Hepatocyte (in vitro differentiated cells): Measurements from ENCODE around the gene NKAIN2. TPM values are rescaled to one million over a fixed set of nuclear protein-coding genes. Genes with fewer than 3 reads are reported as not detected.

ENCODE experiments used
- DNase-seq: peaks from one replicate; pipeline ENCODE4 v3.0.0-alpha.2; 2016; ENCODE audit warnings: low spot score
- H2AFZ ChIP-seq: fragments of 200-600 bp; sonication (generic); 2 replicates; pipeline ENCODE4 v1.6.0; 2016; ENCODE audit warnings: antibody characterized with exemption, mild to moderate bottlenecking
- H3K27ac ChIP-seq: fragments of 200-600 bp; sonication (generic); 2 replicates; pipeline ENCODE4 v1.5.1; 2016; ENCODE audit warnings: mild to moderate bottlenecking
- H3K27me3 ChIP-seq: fragments of 200-600 bp; sonication (generic); 2 replicates; pipeline ENCODE4 v1.6.1; 2016
- H3K36me3 ChIP-seq: fragments of 200-600 bp; sonication (generic); replicated peaks from 2 replicates; pipeline ENCODE4 v1.5.1; 2016; ENCODE audit warnings: low read depth; ENCODE audit not compliant: insufficient read depth
- H3K4me1 ChIP-seq: fragments of 200-600 bp; sonication (generic); 2 replicates; pipeline ENCODE4 v1.5.1; 2016; ENCODE audit warnings: mild to moderate bottlenecking, moderate library complexity; ENCODE audit not compliant: insufficient read depth
- H3K4me2 ChIP-seq: fragments of 200-600 bp; sonication (generic); 2 replicates; pipeline ENCODE4 v1.6.0; 2016
- H3K4me3 ChIP-seq: fragments of 200-600 bp; sonication (generic); 2 replicates; pipeline ENCODE4 v1.5.1; 2016; ENCODE audit warnings: mild to moderate bottlenecking
- H3K79me2 ChIP-seq: fragments of 200-600 bp; sonication (generic); 2 replicates; pipeline ENCODE4 v1.6.0; 2017; ENCODE audit warnings: mild to moderate bottlenecking
- H3K9me2 ChIP-seq: fragments of 200-600 bp; sonication (generic); replicated peaks from 2 replicates; pipeline ENCODE4 v1.6.0; 2017; ENCODE audit warnings: mild to moderate bottlenecking; ENCODE audit not compliant: insufficient read depth
- H3K9me3 ChIP-seq: fragments of 200-600 bp; sonication (generic); 2 replicates; pipeline ENCODE4 v1.5.1; 2016; ENCODE audit warnings: low read depth, mild to moderate bottlenecking
- H4K20me1 ChIP-seq: fragments of 200-600 bp; sonication (generic); 2 replicates; pipeline ENCODE4 v1.6.0; 2016; ENCODE audit warnings: mild to moderate bottlenecking; ENCODE audit not compliant: insufficient read depth, poor library complexity, severe bottlenecking
- CTCF ChIP-seq: fragments of 200-600 bp; sonication (generic); IDR thresholded peaks from 2 replicates; pipeline ENCODE4 v1.5.1; 2016; ENCODE audit warnings: antibody characterized with exemption, mild to moderate bottlenecking; ENCODE audit not compliant: poor library complexity
- EZH2 ChIP-seq: fragments of 200-600 bp; sonication (generic); IDR thresholded peaks from 2 replicates; pipeline ENCODE4 v1.6.1; 2016; ENCODE audit warnings: antibody characterized with exemption, mild to moderate bottlenecking, borderline replicate concordance
- EZH2phosphoT487 ChIP-seq: fragments of 200-600 bp; sonication (generic); IDR thresholded peaks from one replicate; pipeline ENCODE4 v1.6.1; 2018; ENCODE audit warnings: antibody characterized with exemption, mild to moderate bottlenecking, low read depth, moderate library complexity; ENCODE audit not compliant: unreplicated experiment, severe bottlenecking
- WGBS: methylation state at CpG from one replicate; pipeline ENCODE4 v1.1.6; 2016; ENCODE audit warnings: low lambda C conversion rate; ENCODE audit errors: missing lambda C conversion rate; 5-methylcytosine and 5-hydroxymethylcytosine counted together
- polyA plus RNA-seq: library from polyadenylated mRNA; unstranded; fragments of >200 nt; fragmentation: Nextera tagmentation; extraction: Ambion mirVana; gene quantifications from 2 replicates; pipeline ENCODE4 v1.2.1, GENCODE V29; 2016
- total RNA-seq: library from RNA; depleted of rRNA; stranded (reverse); fragments of >200 nt; gene quantifications from 2 replicates; pipeline ENCODE4 v1.2.3, GENCODE V29; 2014

Gene NKAIN2
- total and polyA plus RNA-seq, 2 experiments from 2014 or later = 0.48 to 2.6 TPM

GRCh38 chr6:124356276-124356810, 552.7 kb downstream of the NKAIN2 start:
- H3K27me3 ChIP-seq = no peaks in the 10 kb centered on the region
- H3K4me2 ChIP-seq = no peak overlapping the region
- no peak for TF ChIP-seq EZH2phosphoT487
- no peak for TF ChIP-seq EZH2
- no peak for TF ChIP-seq CTCF
- H3K9me2 ChIP-seq = no peaks in the 10 kb centered on the region
- H3K27ac ChIP-seq = no peak overlapping the region
- no peaks in the 10 kb centered on the region for H3K79me2 ChIP-seq
- H3K4me1 ChIP-seq = no peaks in the 10 kb centered on the region
- no peaks in the 10 kb centered on the region for H4K20me1 ChIP-seq
- no peak overlapping the region for H3K4me3 ChIP-seq
- H3K36me3 ChIP-seq = no peaks in the 10 kb centered on the region
- no peak overlapping the region for H2AFZ ChIP-seq
- WGBS = 79% methylated on average over 5 of the region's 5 CpGs
- H3K9me3 ChIP-seq = no peaks in the 10 kb centered on the region
- DNase-seq = no peak

GRCh38 chr6:124356811-124357210, 553.1 kb downstream of the NKAIN2 start:
- Histone ChIP-seq H3K9me2 (no peaks in the 10 kb centered on the region), H2AFZ (no peak overlapping the region), H3K27me3 (no peaks in the 10 kb centered on the region), H3K9me3 (no peaks in the 10 kb centered on the region), H3K27ac (no peak overlapping the region), H3K4me1 (no peaks in the 10 kb centered on the region), H4K20me1 (no peaks in the 10 kb centered on the region), H3K36me3 (no peaks in the 10 kb centered on the region), H3K79me2 (no peaks in the 10 kb centered on the region), H3K4me3 (no peak overlapping the region), H3K4me2 (no peak overlapping the region)
- WGBS = 21% methylated on average over 1 of the region's 1 CpG
- TF ChIP-seq CTCF = no peak
- no peak for TF ChIP-seq EZH2
- no peak for TF ChIP-seq EZH2phosphoT487
- no peak for DNase-seq

GRCh38 chr6:124368131-124368530, 564.5 kb downstream of the NKAIN2 start:
- H3K9me2 ChIP-seq = no peaks in the 10 kb centered on the region
- TF ChIP-seq EZH2 (no peak), EZH2phosphoT487 (no peak), CTCF (no peak)

GRCh38 chr6:124371974-124372475, 568.4 kb downstream of the NKAIN2 start:
- Histone ChIP-seq H3K27me3 (no peaks in the 10 kb centered on the region), H3K79me2 (no peaks in the 10 kb centered on the region), H3K36me3 (no peaks in the 10 kb centered on the region), H2AFZ (no peak overlapping the region), H3K9me2 (no peaks in the 10 kb centered on the region), H3K4me2 (peak overlapping the region; percentile 10), H3K4me3 (no peak overlapping the region), H4K20me1 (no peaks in the 10 kb centered on the region), H3K9me3 (no peaks in the 10 kb centered on the region), H3K4me1 (no peaks in the 10 kb centered on the region), H3K27ac (no peak overlapping the region)
- WGBS = 70% methylated on average over 2 of the region's 2 CpGs
- no peak for DNase-seq
- TF ChIP-seq EZH2 = no peak
- no peak for TF ChIP-seq CTCF
- TF ChIP-seq EZH2phosphoT487 = no peak

More at GRCh38 chr6:124368131-124368530, 564.5 kb downstream of the NKAIN2 start:
- no peak for DNase-seq
- Histone ChIP-seq H3K27me3 (no peaks in the 10 kb centered on the region), H3K4me1 (no peaks in the 10 kb centered on the region), H3K36me3 (no peaks in the 10 kb centered on the region), H3K4me3 (no peak overlapping the region), H3K9me3 (no peaks in the 10 kb centered on the region), H3K4me2 (no peak overlapping the region), H3K79me2 (no peaks in the 10 kb centered on the region), H4K20me1 (no peaks in the 10 kb centered on the region), H2AFZ (no peak overlapping the region), H3K27ac (no peak overlapping the region)
